ENCODE measurements around the gene CCDC198.

Gene CCDC198

DNA sequence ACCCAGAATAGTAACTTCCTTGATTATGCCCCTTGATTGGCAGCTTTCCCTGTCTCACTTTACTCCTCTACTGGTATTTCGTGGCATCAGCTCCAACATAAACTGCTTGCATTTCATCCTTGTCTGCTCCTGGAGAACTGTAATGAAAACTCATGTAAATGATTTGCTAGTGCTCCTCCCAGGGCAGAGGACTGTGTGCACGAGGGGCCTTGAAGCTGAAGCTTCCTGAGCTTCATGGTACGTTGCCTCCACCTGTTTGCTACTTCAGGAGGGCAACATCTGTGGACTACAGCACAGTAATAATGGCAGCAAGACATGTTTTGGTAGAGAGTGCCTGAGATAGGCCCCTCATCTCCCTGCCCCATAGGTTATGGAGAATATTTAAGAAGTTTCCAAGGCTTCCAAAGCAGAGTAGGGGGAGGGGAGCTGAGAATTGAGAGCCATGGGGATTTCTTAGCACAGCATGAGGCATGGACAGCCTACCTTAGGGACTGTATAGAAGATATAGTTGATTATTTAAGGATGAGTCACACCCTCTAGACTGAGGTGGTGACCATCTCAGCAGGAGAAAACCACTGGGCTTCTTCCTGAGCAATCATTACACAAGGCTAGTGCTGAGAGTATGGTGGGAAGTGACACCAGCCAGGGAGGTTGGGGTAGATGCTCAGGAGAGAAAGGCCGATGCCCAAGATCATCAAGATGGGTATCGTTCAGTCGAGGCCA is 29.5 kb downstream of the CCDC198 start:
- FAIRE-seq = no peak

DNA sequence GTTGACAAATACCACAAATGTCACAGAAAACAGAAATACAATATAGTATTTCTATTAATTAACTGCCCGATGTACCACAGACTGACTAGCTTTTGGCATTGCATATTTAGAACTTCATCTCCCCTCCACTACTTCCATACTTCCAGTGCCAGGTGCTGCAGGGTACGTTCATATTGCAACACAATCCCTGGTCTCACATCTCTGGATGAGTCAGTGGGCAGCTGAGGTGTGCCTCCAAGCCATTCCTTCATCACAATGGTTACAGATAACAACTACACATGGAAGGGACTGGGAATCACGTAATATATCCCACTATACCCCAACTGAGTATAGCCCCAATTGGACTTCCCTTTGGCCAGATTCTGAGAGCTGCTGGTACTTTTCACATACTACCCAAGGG is 31.1 kb downstream of the CCDC198 start:
- FAIRE-seq = no peak

DNA sequence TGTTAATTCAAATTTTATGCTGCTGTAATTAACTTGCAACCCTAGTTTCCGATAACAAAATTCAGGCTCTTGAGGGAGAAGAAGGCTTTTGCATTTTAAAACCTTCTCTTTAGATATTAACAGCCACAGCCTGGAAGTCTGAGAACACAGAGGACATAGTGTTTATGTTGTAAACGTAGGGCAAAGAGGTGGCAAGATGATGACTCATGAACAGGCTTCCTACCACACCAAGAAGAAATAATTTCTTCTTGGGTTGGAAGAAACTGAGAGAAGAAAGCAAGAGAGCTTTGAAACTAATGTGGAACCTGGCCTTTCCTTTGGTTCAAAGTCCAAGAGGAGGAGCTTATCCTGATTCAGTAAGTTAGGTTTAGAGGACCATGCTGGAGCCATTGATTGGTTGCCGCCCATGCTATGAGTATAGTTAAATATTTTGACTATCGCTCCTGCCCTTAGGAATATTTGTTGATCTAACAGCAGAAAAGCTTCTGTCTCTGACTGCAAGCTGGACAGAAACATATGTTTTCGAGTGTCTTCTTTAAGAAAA is 31.8 kb downstream of the CCDC198 start:
- FAIRE-seq = no peak

DNA sequence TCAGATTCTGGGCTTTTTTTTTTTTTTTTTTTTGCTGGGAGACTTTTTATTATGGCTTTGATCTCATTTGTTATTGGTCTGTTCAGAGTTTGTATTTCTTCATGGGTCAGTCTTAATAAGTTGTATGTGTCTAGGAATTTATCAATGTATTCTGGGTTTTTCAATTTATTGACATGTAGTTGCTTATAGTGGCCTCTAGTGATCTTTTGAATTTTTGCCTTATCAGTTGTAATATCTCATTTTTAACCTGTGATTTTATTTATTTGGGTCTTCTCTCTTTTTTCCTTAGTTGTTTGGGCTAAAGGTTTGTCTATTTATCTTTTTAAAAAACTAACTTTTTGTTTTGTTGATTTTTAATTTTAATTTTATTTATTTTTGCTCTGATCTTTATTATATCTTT is 57.7 kb downstream of the CCDC198 start:
- FAIRE-seq = peak; percentile 69

DNA sequence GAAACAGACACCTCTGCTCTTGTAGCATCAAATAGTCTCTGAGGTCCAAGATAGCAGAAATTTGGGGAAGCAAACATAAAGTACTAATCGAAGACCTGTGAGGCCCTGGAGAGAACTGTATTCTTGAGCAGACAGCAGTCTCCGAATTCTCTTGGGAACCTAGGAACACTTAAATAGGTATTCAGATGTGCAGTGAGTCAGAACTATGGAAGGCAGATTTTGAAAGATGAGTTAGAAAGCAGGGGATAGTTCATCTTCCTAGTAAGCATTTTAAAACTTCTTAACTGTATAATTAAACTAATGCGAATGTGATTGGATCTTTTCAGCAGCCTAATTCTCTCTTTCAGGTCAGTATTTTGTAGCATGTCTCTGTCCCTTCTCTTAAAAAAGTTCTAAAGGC is 72.7 kb downstream of the CCDC198 start:
- no peak for FAIRE-seq

DNA sequence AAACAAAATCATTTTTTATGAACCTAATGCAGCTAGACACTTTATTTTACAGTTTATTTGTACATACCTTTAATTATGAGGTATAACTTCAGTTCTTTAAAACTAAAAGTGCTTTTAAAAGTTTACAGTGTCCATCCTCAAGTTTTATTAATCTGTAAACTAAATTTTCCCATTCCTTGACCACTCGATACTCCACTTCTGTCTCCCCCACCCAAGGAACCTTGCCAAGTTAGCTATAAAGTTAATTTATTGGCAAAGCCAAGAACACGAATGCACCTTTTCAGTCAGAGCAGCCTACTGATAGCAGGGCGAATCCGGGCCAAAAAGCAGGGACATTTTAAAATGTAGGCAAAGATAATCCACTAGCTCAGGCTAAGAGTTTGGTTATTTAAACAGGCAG is 73.6 kb downstream of the CCDC198 start:
- no peak for FAIRE-seq
